GM18907 (cell line): ENCODE results near the gene ARRDC2.
"Not testable (repeated sequence)": the region's sequence is repeated elsewhere in the genome, so short reads cannot be mapped to it uniquely, and the experiment has no call there.

Experiments
- ATAC-seq: cut with Tn5 transposase; IDR thresholded peaks from one replicate; pipeline ENCODE4 v1.9.1; 2021; ENCODE audit warnings: mild to moderate bottlenecking, moderate library complexity; ENCODE audit not compliant: unreplicated experiment

ARRDC2 gene

DNA sequence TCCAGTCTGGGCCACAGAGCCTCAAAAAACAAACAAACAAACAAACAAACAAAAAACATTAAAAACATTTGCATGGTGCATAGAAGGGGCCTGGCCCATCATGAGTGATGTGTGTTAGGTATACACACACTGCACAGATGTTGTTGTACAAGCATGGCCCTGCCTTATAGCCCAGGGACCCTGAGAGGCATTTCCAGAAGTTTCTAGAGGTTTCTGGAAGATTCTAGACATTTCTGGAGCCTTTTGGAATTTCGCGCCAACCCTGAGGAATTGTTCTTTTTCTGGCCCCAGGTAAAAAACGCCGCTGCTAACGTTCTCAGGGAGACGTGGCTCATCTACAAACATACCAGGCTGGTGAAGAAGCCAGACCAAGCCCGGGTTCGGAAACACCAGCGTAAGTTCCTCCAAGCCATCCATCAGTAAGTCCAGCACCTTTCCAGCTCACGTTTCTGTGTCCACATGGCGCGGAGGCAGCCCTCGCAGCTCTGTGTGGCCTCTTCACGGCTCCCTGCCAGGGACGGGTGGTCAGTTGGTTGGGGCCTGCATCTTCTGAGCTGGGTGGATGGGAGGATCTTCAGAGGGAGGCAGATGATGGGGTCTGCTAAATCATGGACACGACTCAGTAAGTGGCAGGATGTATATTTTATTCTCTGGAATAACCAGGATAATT lies 18.4 kb upstream of the ARRDC2 start:
- ATAC-seq: no peak

DNA sequence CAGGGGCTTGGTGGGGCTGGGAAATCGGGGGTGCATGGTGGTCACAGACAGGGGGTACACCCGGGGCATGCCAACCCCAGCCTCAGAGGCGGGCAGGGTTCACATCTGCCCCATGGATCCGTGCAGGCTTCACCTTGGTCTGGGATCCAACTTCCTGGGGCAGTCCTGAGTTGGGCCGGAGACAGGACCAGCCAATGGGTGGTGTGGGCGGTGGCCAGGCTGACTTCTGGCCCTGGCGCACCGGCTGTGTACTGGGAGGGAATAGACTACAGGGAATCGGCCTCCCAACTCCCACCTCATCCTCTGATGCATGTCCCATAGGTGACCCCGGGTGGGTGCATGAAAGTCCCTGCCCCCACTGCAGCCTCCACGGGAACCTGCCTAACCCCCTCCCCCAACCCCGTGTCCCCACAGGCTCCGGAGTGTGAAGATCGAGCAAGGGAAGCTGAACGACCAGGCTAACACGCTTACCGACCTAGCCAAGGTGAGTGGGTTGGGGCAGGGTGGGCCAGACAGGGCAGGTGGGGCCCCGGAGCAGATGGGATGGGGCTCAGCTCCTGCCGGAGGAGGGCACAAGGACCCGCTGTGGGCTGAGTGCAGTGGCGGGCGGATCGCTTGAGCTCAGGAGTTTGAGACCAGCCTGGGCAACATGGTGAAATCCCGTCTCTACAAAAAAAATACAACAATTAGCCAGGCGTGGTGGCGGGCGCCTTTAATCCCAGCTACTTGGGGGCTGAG lies 14.7 kb upstream of the ARRDC2 start:
- no peak for ATAC-seq

DNA sequence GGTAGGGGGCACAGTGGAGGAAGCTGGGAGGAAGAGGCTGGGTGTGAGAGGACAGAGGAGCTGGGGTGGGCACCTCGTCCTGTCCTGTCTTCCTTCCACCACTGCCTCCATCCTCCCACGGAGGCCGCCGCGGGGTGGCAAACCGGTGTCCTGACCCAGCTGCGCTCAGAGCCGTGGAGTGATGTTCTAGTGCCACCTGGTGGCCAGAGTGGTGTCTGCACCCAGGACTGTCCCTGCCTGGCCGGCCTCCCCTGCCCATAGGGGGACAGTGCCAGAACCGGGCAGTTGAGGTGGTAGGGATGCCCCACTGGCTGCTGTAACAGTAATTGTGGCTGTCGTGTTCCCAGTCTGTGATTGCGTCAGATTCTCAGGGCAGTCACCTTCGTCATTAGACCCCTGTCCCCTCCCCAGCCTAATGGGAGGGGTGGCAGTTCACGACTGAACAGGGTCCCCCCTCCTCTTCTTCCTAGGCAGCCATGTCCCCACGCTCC lies 11.1 kb upstream of the ARRDC2 start:
- peak; percentile 45 for ATAC-seq

DNA sequence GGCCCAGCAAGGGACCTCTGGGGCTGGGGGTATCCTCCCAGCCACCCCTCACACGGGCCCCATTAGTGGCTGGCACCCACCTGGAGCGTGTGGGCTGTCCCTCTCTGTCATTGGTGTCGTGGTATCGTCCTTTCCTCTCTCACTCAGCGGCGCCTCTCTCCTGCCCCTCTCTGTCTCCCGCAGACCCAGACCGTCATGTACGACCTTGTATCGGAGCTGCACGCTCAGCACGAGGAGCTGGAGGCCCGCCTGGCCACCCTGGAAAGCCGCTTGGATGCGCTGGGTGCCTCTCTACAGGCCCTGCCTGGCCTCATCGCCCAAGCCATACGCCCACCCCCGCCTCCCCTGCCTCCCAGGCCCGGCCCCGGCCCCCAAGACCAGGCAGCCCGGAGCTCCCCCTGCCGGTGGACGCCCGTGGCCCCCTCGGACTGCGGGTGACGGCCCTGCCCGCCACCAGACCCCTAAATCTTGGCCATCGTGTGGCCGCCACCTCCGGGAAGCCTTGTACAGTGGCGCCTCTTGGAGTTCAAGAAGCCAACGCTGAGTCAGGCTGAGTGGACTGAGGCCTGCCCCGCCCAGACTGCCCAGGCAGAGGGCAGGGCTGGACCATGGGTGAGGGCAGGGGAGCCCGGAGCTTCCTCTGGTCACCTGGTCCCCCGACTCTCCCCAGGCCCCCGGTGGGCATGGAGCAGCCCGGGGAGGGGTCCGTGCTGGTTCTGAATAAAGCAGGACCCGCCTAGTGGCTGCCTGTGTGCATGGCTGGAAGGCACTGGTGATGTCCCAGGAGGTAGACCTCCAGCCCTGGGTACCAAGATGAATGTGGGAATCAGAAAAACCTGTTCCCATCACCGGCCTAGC lies 9.8 kb upstream of the ARRDC2 start:
- ATAC-seq: no peak

DNA sequence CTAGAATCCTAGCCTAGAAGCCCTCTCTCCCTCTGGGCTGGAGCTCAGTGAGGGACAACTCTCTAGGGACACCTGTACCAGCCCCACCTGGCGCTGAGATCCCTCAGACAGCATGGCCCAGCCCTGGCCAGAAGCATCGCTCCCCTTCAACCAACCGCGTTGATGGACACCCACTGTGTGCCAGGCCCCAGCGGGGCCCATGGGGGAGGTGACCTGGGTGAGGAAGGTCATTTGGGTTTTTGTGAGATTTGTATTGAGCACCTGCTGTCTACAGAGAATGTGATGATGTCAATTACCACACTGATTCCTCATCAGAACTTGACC lies 9.2 kb upstream of the ARRDC2 start:
- no peak for ATAC-seq

DNA sequence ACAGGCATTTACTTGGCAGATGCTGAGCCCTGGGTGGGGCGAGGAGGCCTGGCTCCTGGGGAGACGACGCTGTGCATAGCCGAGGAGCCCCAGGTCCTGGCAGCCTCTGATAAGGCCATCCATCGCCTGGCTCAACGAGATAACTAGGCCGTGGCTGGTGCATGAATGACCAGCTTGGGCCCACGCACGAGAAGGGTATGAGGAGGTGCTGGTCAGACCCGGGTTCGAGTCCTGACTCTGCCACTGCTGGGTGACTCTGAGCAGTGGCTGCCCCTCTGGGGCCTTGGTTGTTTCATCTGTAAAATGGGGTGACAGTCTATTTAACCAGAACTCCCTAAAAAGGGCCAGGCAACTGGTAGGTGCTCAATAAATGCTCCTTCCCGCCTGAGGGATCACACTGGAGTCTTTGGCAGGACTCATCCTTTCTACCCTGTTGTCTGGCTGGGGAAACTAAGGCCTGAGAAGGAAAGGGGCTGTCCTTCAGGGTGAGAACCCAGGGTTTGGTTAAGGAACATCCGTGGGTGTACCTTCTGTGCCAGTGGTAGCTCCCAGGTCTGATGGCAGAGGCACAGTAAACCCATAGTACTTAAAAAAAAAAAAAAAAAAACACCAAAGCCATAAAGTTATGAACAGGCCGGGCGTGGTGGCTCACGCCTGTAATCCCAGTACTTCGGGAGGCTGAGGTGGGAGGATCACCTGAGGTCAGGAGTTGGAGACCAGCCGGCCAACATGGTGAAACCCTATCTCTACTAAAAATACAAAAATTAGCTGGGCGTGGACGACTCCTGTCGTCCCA lies 8.1 kb upstream of the ARRDC2 start:
- no peak for ATAC-seq

DNA sequence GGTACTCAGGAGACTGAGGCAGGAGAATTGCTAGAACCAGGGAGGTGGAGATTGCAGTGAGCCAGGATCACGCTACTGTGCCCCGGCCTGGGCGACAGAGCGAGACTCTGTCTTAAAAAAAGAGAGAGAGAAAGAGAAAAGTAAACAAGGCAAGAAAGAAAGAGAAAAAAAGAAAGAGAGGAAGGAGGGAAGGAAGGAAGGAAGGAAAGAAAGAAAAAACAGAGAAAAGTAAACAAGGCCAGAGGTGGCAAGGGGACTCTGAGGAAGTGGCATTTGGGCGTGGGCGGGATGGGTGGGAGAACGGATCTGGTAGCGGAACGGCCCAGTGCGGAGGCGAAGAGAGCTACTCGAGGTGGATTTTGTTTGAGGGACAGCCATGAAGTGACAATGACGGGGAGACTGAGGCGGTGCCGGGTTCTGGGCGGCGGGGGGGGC lies 7.5 kb upstream of the ARRDC2 start:
- no peak for ATAC-seq

DNA sequence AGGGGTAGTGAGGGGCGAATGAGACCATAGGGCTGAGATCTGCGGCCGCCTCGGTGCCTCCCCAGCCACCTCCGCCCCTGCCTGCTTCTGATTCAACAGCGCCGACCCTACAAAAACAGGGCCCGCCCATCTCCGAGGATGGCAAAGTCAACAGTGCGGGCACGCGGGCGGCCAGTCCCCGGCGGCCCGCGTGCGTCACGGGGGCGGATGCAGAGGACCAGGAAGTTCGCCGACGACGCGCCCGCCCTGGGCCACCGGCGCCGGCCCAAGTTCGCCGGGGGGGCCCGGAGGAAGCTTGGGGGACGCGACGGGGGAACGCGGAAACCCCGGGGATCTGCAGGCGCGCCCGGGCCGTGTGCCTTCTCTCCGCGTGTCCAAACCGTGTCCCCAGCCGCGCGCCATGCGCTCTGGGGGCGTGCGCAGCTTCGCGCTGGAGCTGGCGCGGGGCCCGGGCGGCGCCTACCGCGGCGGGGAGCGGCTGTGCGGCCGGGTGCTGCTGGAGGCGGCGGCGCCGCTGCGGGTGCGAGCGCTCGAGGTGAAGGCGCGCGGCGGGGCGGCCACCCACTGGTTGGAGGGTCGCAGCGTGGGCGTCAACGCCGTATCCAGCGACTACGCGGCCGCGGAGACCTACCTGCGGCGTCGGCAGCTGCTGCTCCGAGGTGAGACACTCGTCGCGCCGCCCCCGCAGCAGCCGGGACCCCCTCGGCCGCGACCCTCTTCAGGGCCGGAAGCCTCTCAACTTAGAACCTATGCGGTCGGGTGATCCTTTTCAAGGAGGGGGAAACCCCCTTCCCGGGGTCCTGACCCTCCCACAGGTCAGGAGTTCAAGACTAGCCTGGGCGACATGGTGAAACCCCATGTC lies 6.8 kb upstream of the ARRDC2 start:
- ATAC-seq: peak; percentile 74

DNA sequence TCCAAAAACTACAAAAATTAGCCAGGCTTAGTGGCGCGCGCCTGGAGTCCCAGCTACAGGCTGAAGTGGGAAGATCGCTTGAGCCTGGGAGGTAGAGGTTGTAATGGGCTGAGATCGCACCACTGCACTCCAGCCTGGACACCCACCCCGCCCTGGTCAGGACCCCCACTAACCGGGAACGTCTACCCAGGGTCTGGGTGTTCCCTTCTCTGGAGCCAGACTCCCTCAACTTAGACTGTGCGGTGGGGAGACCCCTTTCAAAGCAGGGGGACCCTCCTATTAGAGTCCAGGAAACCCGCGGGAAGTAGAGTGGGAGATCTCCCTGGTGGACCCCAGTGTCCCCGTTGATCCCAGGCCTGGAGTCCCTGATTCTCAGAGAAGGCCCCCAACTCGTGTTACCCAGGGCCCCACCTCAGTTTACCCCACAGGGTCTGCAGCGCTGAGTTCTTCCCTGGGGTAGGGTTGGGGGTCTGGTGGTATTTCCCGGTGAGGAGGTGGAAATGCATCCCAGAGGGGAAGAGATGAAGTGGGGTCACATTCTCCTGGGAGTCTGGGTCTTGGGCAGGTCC lies 6.1 kb upstream of the ARRDC2 start:
- no peak for ATAC-seq

DNA sequence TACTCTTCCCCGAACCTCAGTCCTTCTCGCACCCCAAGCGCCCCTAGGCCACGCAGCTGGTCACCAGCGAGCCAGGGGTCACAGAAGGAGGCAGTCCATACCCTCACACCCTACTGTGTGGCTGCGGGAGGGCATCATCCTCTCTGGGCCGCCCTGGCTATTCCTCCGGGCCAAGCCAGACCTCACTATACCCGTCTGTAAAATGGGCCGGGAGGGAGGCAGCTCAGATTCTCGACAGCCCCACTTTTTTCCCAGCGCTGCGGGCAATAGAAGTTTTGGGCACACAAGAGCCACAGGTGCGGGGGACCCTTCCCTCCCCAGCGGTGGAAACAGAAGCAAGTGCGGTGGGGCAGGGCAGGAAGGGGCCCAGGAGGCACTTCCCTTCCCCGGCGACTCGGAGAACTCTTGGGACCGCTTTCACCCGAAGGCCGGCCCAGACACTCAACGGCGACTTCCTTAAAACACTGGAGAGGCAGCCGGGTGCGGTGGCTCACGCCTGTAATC lies 5.6 kb upstream of the ARRDC2 start:
- no peak for ATAC-seq

DNA sequence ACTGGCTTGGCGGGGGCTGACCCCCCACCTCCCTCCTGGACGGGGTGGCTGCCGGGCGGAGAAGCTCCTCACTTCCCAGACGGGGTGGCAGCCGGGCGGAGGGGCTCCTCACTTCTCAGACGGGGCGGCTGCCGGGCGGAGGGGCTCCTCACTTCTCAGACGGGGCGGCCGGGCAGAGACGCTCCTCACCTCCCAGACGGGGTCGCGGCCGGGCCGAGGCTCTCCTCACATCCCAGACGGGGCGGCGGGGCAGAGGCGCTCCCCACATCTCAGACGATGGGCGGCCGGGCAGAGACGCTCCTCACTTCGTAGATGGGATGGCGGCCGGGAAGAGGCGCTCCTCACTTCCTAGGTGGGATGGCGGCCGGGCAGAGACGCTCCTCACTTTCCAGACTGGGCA lies 2.2 kb upstream of the ARRDC2 start:
- not testable (repeated sequence) for ATAC-seq

DNA sequence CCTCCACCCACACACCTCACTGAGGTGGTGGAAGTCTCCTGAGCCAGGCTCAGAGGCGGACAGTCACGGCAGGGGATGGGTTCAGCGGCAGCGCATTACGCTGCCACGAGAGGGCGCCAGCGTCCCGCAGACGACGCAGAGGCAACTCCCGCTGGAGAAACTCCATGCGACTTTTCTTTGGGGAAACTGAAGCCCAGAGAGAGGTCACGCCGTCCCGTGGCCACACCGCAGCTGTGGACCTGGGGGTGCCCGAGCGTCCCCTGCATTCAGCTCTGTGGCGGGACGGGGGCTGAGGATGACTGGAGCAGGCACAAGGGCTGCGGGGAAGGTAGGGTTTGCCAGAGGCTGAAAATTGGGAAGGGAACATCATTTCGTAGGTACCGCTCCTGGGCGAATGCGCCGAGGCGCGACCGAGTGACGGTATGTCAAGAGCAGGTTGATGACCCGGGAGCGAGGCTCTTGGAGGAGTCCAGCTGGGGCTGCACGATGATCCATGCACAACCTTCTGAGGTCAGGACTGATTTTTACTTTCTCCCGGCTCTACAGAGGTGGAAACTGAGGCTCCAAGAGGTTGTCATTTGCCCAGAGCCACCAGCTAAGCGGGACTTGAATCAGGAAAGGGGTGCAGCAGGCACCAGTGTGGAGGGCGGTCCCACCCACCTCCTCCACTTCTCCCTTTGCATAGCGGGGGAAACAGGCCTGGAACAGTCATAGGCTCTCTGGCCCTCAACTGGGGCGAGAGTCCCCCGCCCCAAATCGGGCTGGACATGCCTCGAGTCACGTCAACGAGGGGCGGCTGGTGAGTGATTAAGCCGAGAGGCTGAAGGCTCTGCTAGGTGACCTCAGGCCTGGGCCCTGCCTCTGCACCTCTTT lies 690 bp upstream of the ARRDC2 start:
- ATAC-seq: peak; percentile 62

DNA sequence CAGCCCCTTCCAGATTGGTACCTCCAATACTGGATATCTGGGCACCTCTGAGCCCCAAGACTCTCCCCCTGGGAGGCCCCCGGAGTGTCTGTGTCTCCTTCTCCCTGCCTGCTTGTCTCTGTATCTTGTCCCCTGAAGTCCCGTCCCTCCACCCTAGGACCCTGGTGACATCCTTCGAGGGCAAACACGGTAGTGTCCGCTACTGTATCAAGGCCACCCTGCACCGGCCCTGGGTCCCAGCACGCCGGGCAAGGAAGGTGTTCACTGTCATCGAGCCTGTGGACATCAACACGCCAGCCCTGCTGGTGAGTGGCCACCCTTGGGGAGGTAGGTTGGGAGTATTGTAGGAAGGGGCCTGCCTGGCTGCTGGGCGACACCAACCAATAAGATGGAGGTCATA lies 844 bp downstream of the ARRDC2 start:
- no peak for ATAC-seq

DNA sequence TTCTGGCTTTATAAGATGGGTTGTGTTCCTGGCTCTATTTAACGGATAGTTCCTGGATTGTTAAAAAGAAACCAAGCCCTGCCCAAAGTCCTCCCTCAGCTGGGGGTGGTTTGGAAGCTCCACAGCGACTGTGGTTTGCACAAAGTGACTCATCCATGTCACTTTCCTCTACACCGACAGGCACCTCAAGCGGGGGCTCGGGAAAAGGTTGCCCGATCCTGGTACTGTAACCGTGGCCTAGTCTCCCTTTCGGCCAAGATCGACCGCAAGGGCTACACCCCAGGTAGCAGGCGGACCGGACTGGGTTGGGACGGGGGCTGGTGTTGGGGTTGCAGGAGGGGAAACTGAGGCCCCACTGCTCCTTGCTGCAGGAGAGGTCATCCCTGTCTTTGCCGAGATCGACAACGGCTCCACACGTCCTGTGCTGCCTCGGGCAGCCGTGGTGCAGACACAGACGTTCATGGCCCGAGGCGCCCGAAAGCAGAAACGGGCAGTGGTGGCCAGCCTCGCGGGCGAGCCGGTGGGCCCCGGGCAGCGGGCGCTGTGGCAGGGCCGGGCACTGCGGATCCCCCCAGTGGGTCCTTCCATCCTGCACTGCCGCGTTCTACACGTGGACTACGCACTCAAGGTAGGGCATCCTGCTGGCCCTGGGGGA lies 1.6 kb downstream of the ARRDC2 start:
- ATAC-seq: no peak

DNA sequence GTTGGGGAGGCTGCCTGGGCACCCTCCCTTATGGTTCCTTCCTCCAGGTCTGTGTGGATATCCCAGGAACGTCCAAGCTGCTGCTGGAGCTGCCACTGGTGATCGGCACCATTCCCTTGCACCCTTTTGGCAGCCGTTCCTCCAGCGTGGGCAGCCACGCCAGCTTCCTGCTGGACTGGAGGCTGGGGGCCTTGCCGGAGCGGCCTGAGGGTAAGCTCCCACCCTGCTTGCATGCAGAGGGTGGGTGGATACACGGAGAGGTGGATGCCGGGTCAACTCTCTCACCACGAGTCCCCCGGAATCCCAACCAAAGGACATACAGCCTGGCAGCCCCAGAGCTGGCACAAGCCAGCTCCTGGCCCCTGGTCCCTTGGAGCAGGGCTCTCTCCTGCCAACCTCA lies 2.2 kb downstream of the ARRDC2 start:
- no peak for ATAC-seq

DNA sequence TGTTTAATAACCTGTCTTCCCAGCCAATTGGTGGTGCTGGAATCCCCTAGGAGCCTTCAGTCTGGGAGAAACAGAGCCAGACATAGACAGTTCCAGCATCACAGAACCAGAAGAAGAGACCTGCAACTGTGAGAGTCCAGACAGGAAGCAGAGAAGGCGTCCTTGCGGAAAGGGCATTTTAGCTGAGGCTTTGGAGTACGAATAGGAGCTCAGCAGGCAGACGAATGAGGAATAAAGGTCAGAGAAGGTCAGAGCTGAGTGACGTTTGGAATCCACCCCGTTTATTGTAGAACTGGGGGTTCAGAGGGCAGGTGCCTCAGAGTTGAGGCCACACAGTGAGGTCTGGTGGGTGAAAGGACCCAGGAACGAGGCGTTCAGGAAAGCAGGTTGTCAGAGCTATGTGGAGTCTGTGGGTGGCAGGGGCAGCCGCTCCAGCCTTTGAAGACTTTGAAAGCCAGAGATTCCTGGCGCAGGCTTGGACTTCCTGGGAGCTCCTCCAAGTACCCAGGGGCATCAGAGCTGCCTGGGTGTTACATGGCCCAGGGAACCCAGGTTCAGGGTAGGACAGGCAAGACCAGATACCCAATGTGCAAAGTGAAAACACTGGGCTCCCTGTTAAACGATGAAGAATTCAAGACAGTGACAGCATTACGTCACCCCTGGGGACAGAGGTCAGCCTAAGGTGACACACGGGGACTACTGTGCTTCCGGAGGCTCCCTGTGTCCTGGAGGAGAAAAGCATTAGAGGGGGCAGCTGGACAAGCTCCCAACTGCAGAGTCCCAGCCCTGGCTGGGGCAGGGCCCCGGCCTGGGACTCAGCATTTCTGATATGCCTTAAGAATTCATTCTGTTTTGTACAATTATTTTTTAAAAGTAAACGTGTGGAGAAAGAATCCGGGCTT lies 5.5 kb downstream of the ARRDC2 start:
- ATAC-seq: no peak

DNA sequence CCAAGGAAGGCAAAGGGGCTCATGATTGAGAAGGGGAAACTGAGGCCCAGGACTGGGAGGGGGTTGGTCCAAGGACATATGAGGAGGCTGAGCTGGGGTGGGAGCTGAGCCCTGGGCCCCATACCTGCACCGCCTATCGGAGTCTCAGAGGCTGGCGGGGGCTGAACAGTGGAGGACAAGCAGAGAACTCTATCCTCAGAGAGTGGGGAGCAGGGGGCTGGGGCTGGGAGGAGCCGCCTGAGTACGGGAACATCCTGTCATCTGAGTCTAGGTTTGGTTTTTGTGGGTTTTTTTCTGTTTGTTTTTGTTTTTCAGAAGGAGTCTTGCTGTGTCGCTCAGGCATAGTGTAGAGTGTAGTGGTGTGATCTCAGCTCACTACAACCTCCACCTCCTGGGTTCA lies 6.2 kb downstream of the ARRDC2 start:
- ATAC-seq: no peak
